Right cardiac atrium (tissue), 5 donors: ENCODE measurements around the gene LILRA2. TPM values are rescaled to one million over a fixed set of nuclear protein-coding genes. Genes with fewer than 3 reads are reported as not detected.
"Not testable (repeated sequence)": the region's sequence is repeated elsewhere in the genome, so short reads cannot be mapped to it uniquely, and the experiment has no call there.

Experiments used
- ATAC-seq, 2 donors: fragments of 200-7000 bp; cut with Tn5 transposase; one replicate each; pipeline versions ENCODE4 v1.8.0 to v1.9.1; 2020; ENCODE audit warnings: moderate library complexity in 2 of 2, mild to moderate bottlenecking in 1 of 2
- DNase-seq, 3 donors: peaks; one replicate each; pipeline ENCODE4 v3.0.0-alpha.2; 2020
- H3K27ac ChIP-seq: one replicate; pipeline ENCODE4 v1.5.1; 2013; ENCODE audit warnings: mild to moderate bottlenecking, low read length, control low read depth, moderate library complexity
- H3K27me3 ChIP-seq: one replicate; pipeline ENCODE4 v1.6.1; 2013; ENCODE audit not compliant: control insufficient read depth, insufficient read depth
- H3K4me1 ChIP-seq: one replicate; pipeline ENCODE4 v1.6.1; 2013; ENCODE audit warnings: low read length; ENCODE audit not compliant: control insufficient read depth, insufficient read depth
- H3K4me3 ChIP-seq: one replicate; pipeline ENCODE4 v1.5.1; 2013; ENCODE audit warnings: low read length, control low read depth
- H3K9me3 ChIP-seq: one replicate; pipeline ENCODE4 v1.6.1; 2013; ENCODE audit warnings: low read length; ENCODE audit not compliant: control insufficient read depth
- WGBS: extraction: QIAGEN DNeasy Blood & Tissue Kit; methylation state at CpG from one replicate; pipeline ENCODE4 v1.1.7; 2013; 5-methylcytosine and 5-hydroxymethylcytosine counted together
- intact Hi-C, 4 donors: fragments of 100-400 bp; cut with DNase I; formaldehyde crosslinking; loops; one replicate each; pipeline versions ENCODE4 v1.11.0 to v1.14.0; 2022 to 2023
- polyA plus RNA-seq: library from polyadenylated mRNA; stranded (reverse); fragments of 200-250 nt; gene quantifications from one replicate; pipeline ENCODE4 v1.2.3, GENCODE V29; 2013
- total RNA-seq, 4 donors: library from RNA; stranded (reverse); fragmentation: NEBNext Ultra II Directional; extraction: Animal tissue kit (Norgen Biotek cat#: 25700); gene quantifications; one replicate each; pipeline ENCODE4 v1.2.1, GENCODE V29; 2021
- donor health status: healthy with polysubstance abuse.
- donor health status: DM: no; HTN: yes; CAD: no.
- donor health status: DM: no; HTN: no; CAD: no.
- donor health status: DM: no; HTN: yes; CAD: no; lungs with severe emphysema.
- donor health status: DM: yes; HTN: yes; CAD: no.

LILRA2 gene
- total and polyA plus RNA-seq, 5 donors = 0.88 to 5.6 (median 2.7) TPM

DNA sequence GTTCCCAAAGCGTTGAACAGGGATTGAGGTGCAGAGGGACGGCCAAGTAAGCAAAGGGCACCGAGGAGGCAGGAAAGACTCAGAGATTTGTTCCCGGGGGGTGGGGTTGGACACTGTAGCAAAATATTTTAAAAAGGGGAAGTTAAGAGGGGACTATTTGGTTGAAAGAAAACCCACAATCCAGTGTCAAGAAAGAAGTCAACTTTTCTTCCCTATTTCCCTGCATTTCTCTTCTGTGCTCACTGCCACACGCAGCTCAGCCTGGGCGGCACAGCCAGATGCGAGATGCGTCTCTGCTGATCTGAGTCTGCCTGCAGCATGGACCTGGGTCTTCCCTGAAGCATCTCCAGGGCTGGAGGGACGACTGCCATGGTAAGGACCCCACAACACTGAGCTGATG lies 56.7 kb downstream of the LILRA2 start, which contains the start of gene LILRB1:
Gene LILRB1, plus strand, starts transcription at position 223 of the 400 bp plus-strand sequence. CDS start 590 bp downstream, outside the sequence.
- 65% methylated on average over 9 of the region's 9 CpGs for WGBS
- H3K4me1 ChIP-seq, DNase-seq, intact Hi-C loops, H3K9me3 ChIP-seq, H3K27me3 ChIP-seq, H3K27ac ChIP-seq, ATAC-seq, H3K4me3 ChIP-seq: not testable (repeated sequence)

GRCh38 chr19:54630782-54631181 lies 57.2 kb downstream of the LILRA2 start:
- DNase-seq = no peak
- intact Hi-C loops = no loop called here
- H3K4me1 ChIP-seq = no peaks in the 10 kb centered on the region
- H3K27ac ChIP-seq = no peak overlapping the region
- H3K4me3 ChIP-seq = no peak overlapping the region
- 43% methylated on average over 6 of the region's 6 CpGs for WGBS
- H3K9me3 ChIP-seq = no peaks in the 10 kb centered on the region
- peak in 1 of 2 donors; percentile 45 for ATAC-seq
- no peaks in the 10 kb centered on the region for H3K27me3 ChIP-seq

GRCh38 chr19:54631489-54632337 lies 58.1 kb downstream of the LILRA2 start:
- H3K9me3 ChIP-seq, H3K27ac ChIP-seq, H3K4me3 ChIP-seq, intact Hi-C loops, H3K4me1 ChIP-seq, DNase-seq, H3K27me3 ChIP-seq: not testable (repeated sequence)
- WGBS = 65% methylated on average over 23 of the region's 23 CpGs
- peak in 1 of 2 donors; percentile 16 for ATAC-seq

DNA sequence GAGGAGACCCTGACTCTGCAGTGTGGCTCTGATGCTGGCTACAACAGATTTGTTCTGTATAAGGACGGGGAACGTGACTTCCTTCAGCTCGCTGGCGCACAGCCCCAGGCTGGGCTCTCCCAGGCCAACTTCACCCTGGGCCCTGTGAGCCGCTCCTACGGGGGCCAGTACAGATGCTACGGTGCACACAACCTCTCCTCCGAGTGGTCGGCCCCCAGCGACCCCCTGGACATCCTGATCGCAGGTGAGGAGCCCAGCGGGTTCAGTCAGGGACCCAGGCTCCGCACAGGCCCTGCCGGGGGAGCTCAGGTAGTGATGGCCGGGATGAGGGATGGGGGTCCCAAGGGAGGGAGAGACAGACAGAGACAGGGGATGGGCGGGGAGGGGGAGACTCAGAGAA lies 58.9 kb downstream of the LILRA2 start:
- H3K9me3 ChIP-seq, intact Hi-C loops: not testable (repeated sequence)
- WGBS = 80% methylated on average over 16 of the region's 16 CpGs

DNA sequence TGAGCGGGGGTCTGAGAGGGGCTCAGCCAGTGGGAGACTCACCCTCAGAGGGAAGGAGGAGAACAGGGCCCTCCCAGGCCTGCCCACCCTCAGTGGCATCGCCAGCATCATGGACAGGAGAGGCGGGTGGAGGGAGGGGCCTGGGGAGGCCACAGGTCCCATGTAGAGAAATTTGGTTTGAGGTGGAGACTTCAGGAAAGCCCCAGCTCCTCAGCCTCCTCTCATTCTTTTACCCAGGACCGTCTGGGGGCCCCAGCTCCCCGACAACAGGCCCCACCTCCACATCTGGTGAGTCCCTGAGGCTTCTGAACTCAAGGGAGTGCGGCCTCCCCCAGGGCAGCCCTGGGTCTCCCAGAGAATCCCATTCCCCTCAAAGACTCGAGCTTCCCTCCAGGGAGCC lies 59.8 kb downstream of the LILRA2 start:
- ATAC-seq (peak in 1 of 2 donors; percentile 23), DNase-seq (no peak)
- Histone ChIP-seq H3K27me3 (no peaks in the 10 kb centered on the region), H3K9me3 (no peaks in the 10 kb centered on the region), H3K4me3 (no peak overlapping the region), H3K4me1 (no peaks in the 10 kb centered on the region), H3K27ac (no peak overlapping the region)
- intact Hi-C loops = no loop called here
- 70% methylated on average over 7 of the region's 7 CpGs for WGBS

More for the DNA sequence above, 58.9 kb downstream of the LILRA2 start:
- H3K4me1 ChIP-seq, H3K27me3 ChIP-seq, ATAC-seq, DNase-seq, H3K27ac ChIP-seq, H3K4me3 ChIP-seq: not testable (repeated sequence)

GRCh38 chr19:54636081-54636480 lies 62.5 kb downstream of the LILRA2 start:
- intact Hi-C loops, H3K4me3 ChIP-seq, ATAC-seq, H3K4me1 ChIP-seq, H3K27ac ChIP-seq, DNase-seq, H3K9me3 ChIP-seq, H3K27me3 ChIP-seq: not testable (repeated sequence)
- 10% methylated on average over 12 of the region's 12 CpGs for WGBS

- no peak for ATAC-seq
- no peaks in the 10 kb centered on the region for H3K4me1 ChIP-seq
- H3K9me3 ChIP-seq = no peaks in the 10 kb centered on the region
- no peaks in the 10 kb centered on the region for H3K27me3 ChIP-seq
- no peak overlapping the region for H3K4me3 ChIP-seq
- 89% methylated on average over 18 of the region's 18 CpGs for WGBS
- intact Hi-C loops = no loop called here
- DNase-seq = no peak
- H3K27ac ChIP-seq = no peak overlapping the region
Measured at GRCh38 chr19:54638683-54639082, 65.1 kb downstream of the LILRA2 start.

Other genes starting within 250 kb of the LILRA2 start
- gene LILRA4, start 234.6 kb upstream of the LILRA2 start, total RNA-seq = not detected
- gene LILRA4, start 234.6 kb upstream of the LILRA2 start, polyA plus RNA-seq = not detected
- 1 to 10 TPM; 6.8 to 9.1 (median 8.1) TPM for gene LAIR1, start 208.9 kb upstream of the LILRA2 start, total RNA-seq
- gene LAIR1, start 208.9 kb upstream of the LILRA2 start, polyA plus RNA-seq = 2.9 TPM
- gene TTYH1, start 158.3 kb upstream of the LILRA2 start, total RNA-seq = 1 to 10 TPM; 2.4 to 3.0 (median 2.9) TPM
- gene TTYH1, start 158.3 kb upstream of the LILRA2 start, polyA plus RNA-seq = 3.6 TPM
- 10 to 100 TPM; 66.2 to 87.4 (median 71.4) TPM for gene LENG8, start 124.6 kb upstream of the LILRA2 start, total RNA-seq
- 77.5 TPM for gene LENG8, start 124.6 kb upstream of the LILRA2 start, polyA plus RNA-seq
- 1 to 10 TPM; 2.1 to 4.1 (median 2.7) TPM for gene LENG9, start 110.0 kb upstream of the LILRA2 start, total RNA-seq
- 2.3 TPM for gene LENG9, start 110.0 kb upstream of the LILRA2 start, polyA plus RNA-seq
- 10 to 100 TPM; 10.4 to 22.5 (median 12.8) TPM for gene CDC42EP5, start 100.5 kb upstream of the LILRA2 start, total RNA-seq
- gene CDC42EP5, start 100.5 kb upstream of the LILRA2 start, polyA plus RNA-seq = 10.8 TPM
- not detected for gene LAIR2, start 71.0 kb upstream of the LILRA2 start, total RNA-seq
- gene LAIR2, start 71.0 kb upstream of the LILRA2 start, polyA plus RNA-seq = not detected
- gene LILRA1, start 19.8 kb downstream of the LILRA2 start, total RNA-seq = 1 to 10 TPM in 2 of 4 donors, under 1 TPM in 2; 0.64 to 1.5 (median 1.0) TPM
- gene LILRA1, start 19.8 kb downstream of the LILRA2 start, polyA plus RNA-seq = 0.20 TPM
- 1 to 10 TPM; 2.4 to 4.1 (median 2.7) TPM for gene LILRB1, start 56.7 kb downstream of the LILRA2 start, total RNA-seq
- 1.2 TPM for gene LILRB1, start 56.7 kb downstream of the LILRA2 start, polyA plus RNA-seq
- 1 to 10 TPM; 3.0 to 5.3 (median 4.6) TPM for gene LILRB4, start 89.2 kb downstream of the LILRA2 start, total RNA-seq
- 1.4 TPM for gene LILRB4, start 89.2 kb downstream of the LILRA2 start, polyA plus RNA-seq
- not detected for gene KIR3DL3, start 150.7 kb downstream of the LILRA2 start, total RNA-seq
- gene KIR3DL3, start 150.7 kb downstream of the LILRA2 start, polyA plus RNA-seq = not detected
- gene KIR2DL3, start 164.7 kb downstream of the LILRA2 start, total RNA-seq = not detected
- gene KIR2DL3, start 164.7 kb downstream of the LILRA2 start, polyA plus RNA-seq = 0.07 TPM
- gene KIR2DL1, start 196.0 kb downstream of the LILRA2 start, total RNA-seq = not detected
- 0.11 TPM for gene KIR2DL1, start 196.0 kb downstream of the LILRA2 start, polyA plus RNA-seq
- gene KIR2DL4, start 229.8 kb downstream of the LILRA2 start, total RNA-seq = not detected
- gene KIR2DL4, start 229.8 kb downstream of the LILRA2 start, polyA plus RNA-seq = 0.07 TPM
- gene KIR3DL1, start 242.7 kb downstream of the LILRA2 start, total RNA-seq = not detected
- gene KIR3DL1, start 242.7 kb downstream of the LILRA2 start, polyA plus RNA-seq = 0.05 TPM